GM18867 (cell line): ENCODE data around the gene CEP152.

Source experiments
- ATAC-seq: cut with Tn5 transposase; IDR thresholded peaks from one replicate; pipeline ENCODE4 v1.9.1; 2021; ENCODE audit warnings: mild to moderate bottlenecking, moderate library complexity; ENCODE audit not compliant: unreplicated experiment

CEP152 gene

DNA sequence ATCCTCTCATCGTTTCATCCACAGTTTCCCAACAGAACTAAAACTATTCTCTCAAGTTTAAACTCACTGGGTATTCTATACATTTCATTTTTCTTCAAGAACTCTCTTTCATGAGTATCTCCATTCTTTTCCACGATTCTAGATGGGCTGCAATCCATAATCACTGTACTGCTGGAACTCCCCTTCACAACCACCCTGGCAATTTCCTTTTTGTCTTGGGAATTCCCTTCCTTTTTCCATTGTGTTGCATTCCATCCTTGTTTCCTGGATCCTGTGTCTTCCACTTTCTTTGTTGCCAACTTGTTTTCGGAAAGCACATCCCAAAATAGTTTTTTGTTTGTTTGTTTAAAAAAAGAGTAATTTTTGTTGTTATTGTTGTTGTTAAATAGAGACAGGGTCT lies 98.3 kb downstream of the CEP152 start:
- no peak for ATAC-seq

DNA sequence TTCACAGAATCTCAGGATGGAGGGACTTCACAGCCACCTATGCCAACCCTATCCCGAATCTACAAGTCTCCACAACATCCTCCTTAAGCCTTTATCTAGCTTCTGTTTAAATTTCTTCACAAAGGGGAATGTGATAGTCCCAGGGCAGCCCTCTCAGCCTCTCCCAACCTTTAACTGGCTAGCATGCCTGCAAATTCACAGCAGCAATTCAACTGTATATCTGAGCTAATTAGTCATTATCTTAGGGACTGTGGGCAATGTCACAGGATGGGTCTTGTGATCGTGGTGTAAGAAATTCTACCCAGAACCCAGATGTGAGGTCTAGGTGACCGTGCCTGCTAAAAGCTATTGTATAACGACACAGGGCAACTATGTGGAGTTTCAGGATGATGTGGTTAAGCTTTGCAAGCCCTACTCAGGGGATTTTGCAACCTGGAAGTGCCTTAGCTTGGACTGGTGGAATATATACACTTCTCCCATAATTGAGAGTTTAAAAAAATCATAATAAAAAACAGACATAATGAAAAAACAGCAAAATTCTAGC lies 99.8 kb downstream of the CEP152 start:
- no peak for ATAC-seq

DNA sequence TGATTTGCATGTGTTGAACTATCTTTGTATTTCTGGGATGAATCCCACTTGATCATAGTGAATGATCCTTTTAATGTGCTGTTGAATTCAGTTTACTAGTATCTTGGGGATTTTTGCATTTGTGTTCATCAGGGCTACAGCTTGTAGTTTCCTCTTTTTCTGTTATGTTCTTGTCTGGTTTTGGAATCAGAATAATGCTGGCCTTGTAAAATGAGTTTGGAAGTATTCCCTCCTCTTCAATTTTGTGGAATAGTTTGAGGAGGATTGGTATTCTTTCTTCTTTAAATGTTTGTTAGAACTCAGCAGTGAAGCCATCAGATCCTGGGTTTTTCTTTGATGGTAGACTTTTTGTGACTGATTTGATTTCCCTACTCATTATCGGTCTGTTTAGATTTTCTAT lies 102.2 kb downstream of the CEP152 start:
- no peak for ATAC-seq

DNA sequence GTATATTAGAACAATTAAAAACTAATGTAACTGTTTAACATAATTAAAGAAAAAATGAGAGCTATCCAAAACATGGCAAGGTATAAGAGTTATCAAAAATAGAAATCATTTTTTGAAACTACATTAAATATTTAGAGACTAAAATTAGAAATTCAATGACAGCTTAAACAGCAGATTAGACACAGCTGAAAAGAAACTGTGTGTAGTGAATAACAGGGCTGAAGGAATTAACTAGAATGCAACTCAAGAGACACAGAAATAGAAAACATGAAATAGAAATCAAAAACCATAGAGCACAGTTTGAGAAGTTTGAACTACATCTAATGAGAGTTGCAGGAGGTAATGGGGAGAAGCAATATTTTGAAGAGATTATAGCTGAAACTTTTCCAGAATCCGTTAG lies 105.5 kb downstream of the CEP152 start:
- no peak for ATAC-seq

DNA sequence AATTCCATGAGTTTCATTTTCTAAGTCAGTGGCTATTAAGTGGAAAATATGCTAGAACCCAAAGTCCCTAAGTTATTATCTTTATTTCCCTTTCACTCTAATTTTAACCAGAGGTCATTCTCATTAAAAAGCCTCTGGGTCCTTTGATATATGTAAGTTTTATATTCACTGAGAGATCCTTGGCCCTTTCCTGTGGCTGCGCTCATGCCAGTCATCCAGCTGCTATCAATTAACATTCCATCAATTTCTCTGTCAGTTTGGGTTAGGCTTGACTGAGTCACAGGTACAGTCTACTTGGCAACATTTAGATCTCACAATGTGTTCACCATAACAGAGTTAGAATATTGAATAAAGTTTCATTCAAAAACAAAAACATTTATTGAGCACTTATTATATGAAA lies 107.3 kb downstream of the CEP152 start:
- no peak for ATAC-seq

DNA sequence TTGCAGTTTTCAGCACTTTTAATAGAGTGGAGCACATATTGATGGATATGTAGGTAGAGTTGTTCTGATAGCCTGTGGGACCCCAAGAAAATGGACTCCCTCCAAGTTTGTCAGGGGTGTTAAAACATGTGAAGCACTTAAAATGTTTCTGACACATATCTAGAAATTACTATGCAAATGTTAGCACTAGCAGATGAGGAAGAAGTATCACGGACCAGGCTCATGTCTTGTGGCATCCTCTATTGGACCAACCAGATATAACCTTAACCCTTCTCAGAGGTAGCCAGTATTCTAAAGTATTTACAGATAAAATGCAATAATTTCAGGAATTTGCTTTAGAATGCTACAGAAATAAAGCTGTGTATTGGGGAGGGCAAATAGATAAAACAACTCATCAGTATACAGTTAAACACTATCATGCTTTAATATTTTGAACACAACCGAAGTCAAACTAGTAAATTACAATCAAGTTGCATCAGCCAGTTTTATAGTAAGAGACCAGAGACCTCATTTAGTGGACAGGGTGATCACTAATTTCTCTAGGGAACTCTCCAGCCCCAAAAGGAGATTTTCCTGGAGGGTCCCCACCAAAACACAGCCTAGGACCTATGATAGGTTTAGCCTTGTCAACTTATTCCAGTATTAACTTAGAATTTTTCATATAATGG lies 108.2 kb downstream of the CEP152 start:
- no peak for ATAC-seq

DNA sequence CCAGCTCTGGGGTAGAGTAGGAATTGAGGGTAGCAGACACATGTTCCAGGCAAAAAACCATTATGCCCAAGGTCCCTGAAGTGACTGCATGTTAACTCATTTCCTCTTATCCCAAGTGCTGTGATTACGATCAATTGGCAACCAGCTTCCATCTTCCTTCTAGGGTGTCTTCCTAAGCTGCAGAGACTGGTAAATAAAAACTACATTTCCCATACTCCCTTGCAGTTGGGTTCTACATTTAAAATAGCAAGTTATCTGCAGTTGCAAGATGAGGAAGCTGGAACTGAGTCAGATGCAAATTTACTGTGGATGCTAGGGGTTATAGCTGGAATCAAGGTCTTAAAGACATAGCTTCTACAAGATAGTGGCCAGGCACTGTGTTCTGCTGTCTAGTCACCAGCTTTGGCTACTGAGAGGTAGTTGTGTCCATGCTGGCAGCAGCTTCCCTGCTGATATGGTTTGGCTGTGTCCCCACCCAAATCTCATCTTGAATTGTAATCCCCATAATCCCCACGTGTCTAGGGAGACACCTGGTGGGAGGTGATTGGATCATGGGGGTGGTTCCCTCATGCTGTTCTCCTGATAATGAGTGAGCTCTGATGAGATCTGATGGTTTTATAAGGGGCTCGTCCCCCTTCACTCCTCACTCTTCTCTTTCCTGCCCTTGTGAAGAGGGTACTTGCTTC lies 114.1 kb downstream of the CEP152 start:
- ATAC-seq = no peak

DNA sequence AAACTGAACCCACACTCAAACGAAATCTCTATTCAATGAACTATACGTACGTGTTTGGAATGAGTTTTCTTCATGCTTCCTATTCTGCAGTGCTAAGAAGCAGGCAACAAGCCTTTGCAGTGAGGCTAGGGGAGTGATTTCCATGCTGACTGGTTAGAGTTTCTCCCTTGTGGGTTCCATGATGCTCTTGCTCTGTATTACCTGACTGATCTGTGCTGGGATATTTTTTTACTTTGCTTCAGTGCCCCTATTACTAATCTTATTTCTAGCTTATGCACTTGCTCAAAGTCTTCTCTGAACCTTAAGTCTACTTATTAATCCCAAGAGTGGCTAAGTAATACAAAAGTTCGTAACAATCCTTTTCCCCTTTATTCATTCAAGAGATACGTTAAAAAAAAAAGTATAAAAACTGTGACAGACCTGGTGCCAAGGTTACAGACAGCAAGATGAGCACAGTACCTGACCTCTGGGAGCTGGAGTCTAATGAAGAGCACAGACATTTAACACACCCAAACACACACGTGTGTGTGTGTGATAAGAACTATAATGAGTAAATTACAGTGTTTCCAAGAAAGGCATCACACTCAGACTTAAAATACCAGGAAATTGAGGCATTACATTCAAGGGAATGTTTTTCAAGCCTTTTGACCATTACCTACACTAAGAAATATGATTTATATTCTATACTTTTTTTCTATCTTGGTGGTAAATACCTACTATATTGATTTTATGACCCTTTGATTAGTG lies 114.9 kb downstream of the CEP152 start:
- no peak for ATAC-seq

DNA sequence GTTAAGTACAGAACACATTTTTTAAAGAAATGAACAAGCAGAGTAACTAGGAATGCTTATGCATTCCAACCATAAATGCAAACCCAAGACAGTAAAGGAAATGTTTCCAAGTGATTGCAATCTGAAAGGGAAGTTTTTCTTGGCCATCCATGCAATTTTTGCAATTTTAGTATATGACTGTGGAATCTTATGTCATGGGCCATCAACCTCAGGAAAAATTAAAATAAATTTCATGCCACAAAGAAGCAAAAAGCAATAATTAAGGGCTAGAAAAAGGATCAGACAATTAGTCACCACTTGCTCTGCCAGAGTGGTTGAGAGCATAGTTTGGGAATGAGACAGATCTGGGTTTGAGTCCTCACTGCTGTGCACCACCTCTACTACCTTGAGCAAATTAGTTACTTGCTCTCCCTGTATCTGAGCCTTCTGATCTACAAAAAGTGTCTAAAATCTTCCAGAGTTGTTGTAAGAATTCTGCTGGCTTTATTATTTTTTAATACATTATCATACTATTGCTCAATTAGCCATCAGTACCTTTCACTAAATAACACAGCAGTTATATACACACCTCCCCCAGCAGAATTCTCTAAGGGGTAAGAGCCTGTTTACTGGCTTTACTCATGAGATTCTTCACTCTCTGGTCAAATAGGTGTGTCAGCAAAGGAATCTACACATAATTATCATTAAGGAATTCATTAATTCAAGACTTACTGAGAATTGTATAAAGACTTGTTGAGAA lies 115.6 kb downstream of the CEP152 start:
- no peak for ATAC-seq

DNA sequence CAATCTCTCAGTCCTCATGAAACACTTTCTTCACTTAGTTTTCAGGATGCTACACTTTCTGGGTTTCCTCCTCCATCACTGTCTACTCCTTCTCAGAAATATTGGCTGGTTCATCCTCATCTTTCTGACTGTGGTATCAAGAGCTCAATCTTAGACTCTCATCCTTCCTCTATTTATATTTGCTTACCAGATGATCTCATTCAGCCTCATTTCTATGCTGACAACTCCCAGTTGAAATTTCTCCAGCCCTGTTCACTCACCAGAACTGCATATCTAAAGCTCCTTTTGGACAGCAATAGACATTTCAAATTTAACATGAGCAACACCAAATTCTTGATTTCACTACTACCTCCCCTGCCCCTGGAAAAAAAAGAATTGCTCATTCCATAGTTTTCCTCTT lies 117.4 kb downstream of the CEP152 start:
- ATAC-seq = no peak

DNA sequence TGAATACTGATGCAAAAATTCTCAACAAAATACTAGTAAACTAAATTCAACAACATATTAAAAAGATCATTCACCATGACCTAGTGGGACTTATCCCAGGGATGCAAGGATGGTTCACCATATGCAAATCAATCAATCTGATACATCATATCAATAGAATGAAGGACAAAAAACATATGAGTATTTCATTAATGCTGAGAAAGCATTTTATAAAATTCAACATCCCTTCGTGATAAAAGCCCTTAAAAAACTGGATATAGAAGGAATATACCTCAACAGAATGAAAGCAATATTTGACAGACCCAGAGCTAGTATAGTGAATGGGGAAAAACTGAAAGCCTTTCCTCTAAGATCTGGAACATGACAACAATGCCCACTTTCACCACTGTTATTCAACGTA lies 122.4 kb downstream of the CEP152 start:
- ATAC-seq = no peak
